ENCODE results near the gene TNRC6A.
A peak's percentile ranks its signal among the peaks of the same experiment; 100 is the strongest.

Gene TNRC6A

DNA sequence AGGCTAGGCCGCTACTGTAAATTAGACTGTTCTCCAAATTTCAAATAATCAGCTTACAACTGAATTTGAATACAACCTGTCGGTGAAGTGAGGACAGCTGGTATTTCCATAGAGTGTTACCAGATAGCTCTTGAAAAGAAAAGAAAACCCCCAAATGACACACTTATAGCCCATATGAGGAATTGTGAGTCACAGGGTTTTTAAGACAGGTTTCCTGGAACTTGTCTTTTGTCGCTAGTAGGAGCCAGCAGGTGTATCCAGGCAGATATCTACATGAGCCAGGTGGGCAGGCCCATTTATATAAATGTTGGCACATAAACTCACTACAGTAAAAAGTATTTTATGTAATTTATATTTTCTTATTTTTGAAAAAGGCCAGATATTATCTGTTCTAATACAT, 24.0 kb downstream of the TNRC6A start:
- DNase-seq (ENCODE audit: low read depth, low spot score), result no peak

DNA sequence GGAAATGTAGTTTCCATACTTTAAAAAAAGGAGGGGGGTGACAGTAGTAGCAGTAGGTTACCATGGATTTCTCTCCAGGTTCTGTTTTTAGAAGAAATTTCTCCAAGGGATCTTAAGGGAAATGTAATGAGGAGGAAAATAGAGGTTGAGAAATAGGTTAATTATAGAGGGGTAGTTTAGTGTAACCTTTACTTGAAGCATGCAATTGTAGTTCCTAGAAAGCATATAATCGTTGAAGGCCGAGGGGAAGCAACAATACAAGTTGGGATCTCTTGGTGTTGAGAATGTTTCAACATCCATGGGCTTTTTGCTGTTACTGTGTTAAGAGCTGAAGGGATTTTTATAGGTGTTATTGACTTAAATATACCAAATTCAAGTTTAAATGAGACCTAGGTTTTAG, 25.1 kb downstream of the TNRC6A start:
- H3K4me3 ChIP-seq (ENCODE audit: low read depth, low read length), result no peak overlapping the region
- no peak for DNase-seq (ENCODE audit: low read depth, low spot score)
- in situ Hi-C loops (cut with HindIII; ENCODE audit: low sequenced_read_pairs), result no loop called here
- TF ChIP-seq, protein P1, sequence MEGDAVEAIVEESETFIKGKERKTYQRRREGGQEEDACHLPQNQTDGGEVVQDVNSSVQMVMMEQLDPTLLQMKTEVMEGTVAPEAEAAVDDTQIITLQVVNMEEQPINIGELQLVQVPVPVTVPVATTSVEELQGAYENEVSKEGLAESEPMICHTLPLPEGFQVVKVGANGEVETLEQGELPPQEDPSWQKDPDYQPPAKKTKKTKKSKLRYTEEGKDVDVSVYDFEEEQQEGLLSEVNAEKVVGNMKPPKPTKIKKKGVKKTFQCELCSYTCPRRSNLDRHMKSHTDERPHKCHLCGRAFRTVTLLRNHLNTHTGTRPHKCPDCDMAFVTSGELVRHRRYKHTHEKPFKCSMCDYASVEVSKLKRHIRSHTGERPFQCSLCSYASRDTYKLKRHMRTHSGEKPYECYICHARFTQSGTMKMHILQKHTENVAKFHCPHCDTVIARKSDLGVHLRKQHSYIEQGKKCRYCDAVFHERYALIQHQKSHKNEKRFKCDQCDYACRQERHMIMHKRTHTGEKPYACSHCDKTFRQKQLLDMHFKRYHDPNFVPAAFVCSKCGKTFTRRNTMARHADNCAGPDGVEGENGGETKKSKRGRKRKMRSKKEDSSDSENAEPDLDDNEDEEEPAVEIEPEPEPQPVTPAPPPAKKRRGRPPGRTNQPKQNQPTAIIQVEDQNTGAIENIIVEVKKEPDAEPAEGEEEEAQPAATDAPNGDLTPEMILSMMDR (IDR thresholded peaks at IDR 0.05; ENCODE audit: low read depth, low read length), result no peak

More for the DNA sequence above, 24.0 kb downstream of the TNRC6A start:
- no peak overlapping the region for H3K4me3 ChIP-seq (ENCODE audit: low read depth, low read length)
- in situ Hi-C loops (cut with HindIII; ENCODE audit: low sequenced_read_pairs), result no loop called here
- TF ChIP-seq, protein P1 (IDR thresholded peaks at IDR 0.05; ENCODE audit: low read depth, low read length), result no peak

- TF ChIP-seq, protein P1 (IDR thresholded peaks at IDR 0.05; ENCODE audit: low read depth, low read length), result no peak
- in situ Hi-C loops (cut with HindIII; ENCODE audit: low sequenced_read_pairs), result no loop called here
- no peak overlapping the region for H3K4me3 ChIP-seq (ENCODE audit: low read depth, low read length)
- DNase-seq (ENCODE audit: low read depth, low spot score), result no peak
These were observed 25.9 kb downstream of the TNRC6A start for GRCh38 chr16:24755201-24755874.

DNA sequence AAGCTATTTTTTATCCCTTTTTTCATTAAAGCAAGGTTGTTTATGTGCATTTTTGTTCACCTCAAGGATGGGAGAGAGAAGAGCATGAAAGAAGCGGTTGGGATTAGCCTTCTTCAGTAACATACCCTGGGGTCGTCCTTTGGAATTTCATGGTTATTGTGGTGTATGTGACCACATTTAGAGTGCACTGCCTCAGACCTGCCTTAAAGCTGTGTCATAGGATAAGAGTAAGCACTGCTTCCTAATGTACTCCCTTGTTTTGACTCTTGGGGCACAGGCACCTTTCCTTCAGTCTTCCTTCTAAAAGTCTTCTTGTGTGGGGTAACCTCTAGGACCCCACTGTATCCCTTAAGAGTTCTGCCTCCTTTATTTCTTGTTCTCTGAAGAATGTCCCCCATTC, 28.9 kb downstream of the TNRC6A start:
- in situ Hi-C loops (cut with HindIII; ENCODE audit: low sequenced_read_pairs), result no loop called here
- peak; percentile 21 for DNase-seq (ENCODE audit: low read depth, low spot score)
- H3K4me3 ChIP-seq (ENCODE audit: low read depth, low read length), result no peak overlapping the region
- TF ChIP-seq, protein P1 (IDR thresholded peaks at IDR 0.05; ENCODE audit: low read depth, low read length), result no peak

DNA sequence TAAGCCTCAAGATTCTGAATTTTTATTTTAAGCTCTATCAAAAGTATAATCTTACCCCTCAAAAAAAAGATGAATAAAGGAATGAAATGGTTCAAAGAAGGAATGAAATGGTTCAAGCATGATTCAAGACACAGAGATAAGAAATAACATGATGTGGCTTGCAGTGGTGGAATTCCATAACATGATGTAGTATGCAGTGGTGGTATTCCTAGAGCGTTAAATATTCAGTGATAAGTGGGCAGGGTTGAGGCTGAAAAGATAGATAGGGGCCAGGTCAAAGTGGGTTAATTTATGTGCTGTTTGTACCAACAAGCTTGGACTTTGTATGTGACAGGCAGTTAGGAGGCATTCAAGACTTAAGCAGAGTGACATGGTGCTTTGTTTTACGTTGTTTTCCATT, 29.6 kb downstream of the TNRC6A start:
- in situ Hi-C loops (cut with HindIII; ENCODE audit: low sequenced_read_pairs), result no loop called here

GRCh38 chr16:24761526-24761925, 32.1 kb downstream of the TNRC6A start:
- in situ Hi-C loops (cut with HindIII; ENCODE audit: low sequenced_read_pairs), result no loop called here
- DNase-seq (ENCODE audit: low read depth, low spot score), result no peak

More for the DNA sequence above, 29.6 kb downstream of the TNRC6A start:
- DNase-seq (ENCODE audit: low read depth, low spot score), result no peak
- TF ChIP-seq, protein P1 (IDR thresholded peaks at IDR 0.05; ENCODE audit: low read depth, low read length), result no peak
- H3K4me3 ChIP-seq (ENCODE audit: low read depth, low read length), result no peak overlapping the region

More at GRCh38 chr16:24761526-24761925, 32.1 kb downstream of the TNRC6A start:
- TF ChIP-seq, protein P1 (IDR thresholded peaks at IDR 0.05; ENCODE audit: low read depth, low read length), result no peak
- no peak overlapping the region for H3K4me3 ChIP-seq (ENCODE audit: low read depth, low read length)

Measured in astrocyte of the spinal cord (primary cell).